ENCODE measurements around the gene BNIP5.

The BNIP5 gene

GRCh38 chr6:36378243-36378920 is 41.7 kb upstream of the BNIP5 start:
- no peak for TF ChIP-seq CTCF (IDR thresholded peaks at IDR 0.05; ENCODE audit: low read depth, low read length, missing control alignments)
- DNase-seq (ENCODE audit: low read depth), result no peak
- no peak overlapping the region for H3K4me3 ChIP-seq (ENCODE audit: low read depth, low read length)

- no peak for TF ChIP-seq CTCF (IDR thresholded peaks at IDR 0.05; ENCODE audit: low read depth, low read length, missing control alignments)
- H3K4me3 ChIP-seq (ENCODE audit: low read depth, low read length), result no peak overlapping the region
- DNase-seq (ENCODE audit: low read depth), result no peak
Measured at GRCh38 chr6:36377594-36377993, 40.9 kb upstream of the BNIP5 start.

GRCh38 chr6:36376742-36377141 is 40.1 kb upstream of the BNIP5 start:
- H3K4me3 ChIP-seq (ENCODE audit: low read depth, low read length), result no peak overlapping the region
- TF ChIP-seq CTCF (IDR thresholded peaks at IDR 0.05; ENCODE audit: low read depth, low read length, missing control alignments), result no peak
- no peak for DNase-seq (ENCODE audit: low read depth)

- no peak for TF ChIP-seq CTCF (IDR thresholded peaks at IDR 0.05; ENCODE audit: low read depth, low read length, missing control alignments)
- DNase-seq (ENCODE audit: low read depth), result no peak
- H3K4me3 ChIP-seq (ENCODE audit: low read depth, low read length), result no peak overlapping the region
Measured at GRCh38 chr6:36376183-36376582, 39.5 kb upstream of the BNIP5 start.

GRCh38 chr6:36375644-36376155 is 39.0 kb upstream of the BNIP5 start:
- TF ChIP-seq CTCF (IDR thresholded peaks at IDR 0.05; ENCODE audit: low read depth, low read length, missing control alignments), result no peak
- DNase-seq (ENCODE audit: low read depth), result no peak
- H3K4me3 ChIP-seq (ENCODE audit: low read depth, low read length), result no peak overlapping the region

GRCh38 chr6:36374972-36375371 is 38.3 kb upstream of the BNIP5 start:
- TF ChIP-seq CTCF (IDR thresholded peaks at IDR 0.05; ENCODE audit: low read depth, low read length, missing control alignments), result no peak
- no peak overlapping the region for H3K4me3 ChIP-seq (ENCODE audit: low read depth, low read length)
- DNase-seq (ENCODE audit: low read depth), result no peak

GRCh38 chr6:36374194-36374593 is 37.5 kb upstream of the BNIP5 start:
- no peak for DNase-seq (ENCODE audit: low read depth)
- no peak for TF ChIP-seq CTCF (IDR thresholded peaks at IDR 0.05; ENCODE audit: low read depth, low read length, missing control alignments)

More at GRCh38 chr6:36374194-36374593, 37.5 kb upstream of the BNIP5 start:
- no peak overlapping the region for H3K4me3 ChIP-seq (ENCODE audit: low read depth, low read length)
